Stimulated activated CD8-positive, alpha-beta memory T cell treated with anti-CD3 and anti-CD28 coated beads, Interleukin-4, amount 100 ng/mL, for 4 hours (primary cell): ENCODE data around the gene MT3.

ENCODE experiments used
- DNase-seq, 2 donors: peaks; one replicate each; pipeline ENCODE4 v3.0.0-alpha.2; 2020; ENCODE audit warnings: low read depth in 2 of 2, low spot score in 1 of 2

Gene MT3

GRCh38 chr16:56628486-56629350 is 39.4 kb downstream of the MT3 start:
- DNase-seq, result no peak

GRCh38 chr16:56629531-56629930 is 40.2 kb downstream of the MT3 start:
- no peak for DNase-seq

GRCh38 chr16:56630134-56630533 is 40.8 kb downstream of the MT3 start:
- DNase-seq, result no peak

GRCh38 chr16:56631197-56631596 is 41.9 kb downstream of the MT3 start:
- no peak for DNase-seq

GRCh38 chr16:56631832-56632155 is 42.5 kb downstream of the MT3 start:
- DNase-seq, result no peak

GRCh38 chr16:56632156-56632847 is 43.0 kb downstream of the MT3 start, which contains the start of gene MT1M:
MT1M (plus strand) TSS chr16:56632659; CDS start chr16:56632732, 73 bp downstream.
- DNase-seq, result no peak

GRCh38 chr16:56632848-56633365 is 43.6 kb downstream of the MT3 start:
- no peak for DNase-seq

GRCh38 chr16:56633535-56633934 is 44.2 kb downstream of the MT3 start:
- no peak for DNase-seq

- DNase-seq, result no peak
These were observed 45.5 kb downstream of the MT3 start for GRCh38 chr16:56634715-56635440.

- DNase-seq, result no peak
These were observed 46.2 kb downstream of the MT3 start for GRCh38 chr16:56635441-56635967.

GRCh38 chr16:56636616-56637413 is 47.5 kb downstream of the MT3 start:
- DNase-seq, result no peak

- DNase-seq, result no peak
These were observed 48.8 kb downstream of the MT3 start, which contains the start of gene MT1A for GRCh38 chr16:56637814-56638750. MT1A (plus strand) TSS chr16:56638666; CDS start chr16:56638739, 73 bp downstream.

- no peak for DNase-seq
These were observed 49.7 kb downstream of the MT3 start for GRCh38 chr16:56639045-56639444.

- DNase-seq, result no peak
These were observed 50.7 kb downstream of the MT3 start for GRCh38 chr16:56640076-56640475.
